ENCODE data around the gene TBRG4.
A peak's percentile ranks its signal among the peaks of the same experiment; 100 is the strongest.

TBRG4 gene

DNA sequence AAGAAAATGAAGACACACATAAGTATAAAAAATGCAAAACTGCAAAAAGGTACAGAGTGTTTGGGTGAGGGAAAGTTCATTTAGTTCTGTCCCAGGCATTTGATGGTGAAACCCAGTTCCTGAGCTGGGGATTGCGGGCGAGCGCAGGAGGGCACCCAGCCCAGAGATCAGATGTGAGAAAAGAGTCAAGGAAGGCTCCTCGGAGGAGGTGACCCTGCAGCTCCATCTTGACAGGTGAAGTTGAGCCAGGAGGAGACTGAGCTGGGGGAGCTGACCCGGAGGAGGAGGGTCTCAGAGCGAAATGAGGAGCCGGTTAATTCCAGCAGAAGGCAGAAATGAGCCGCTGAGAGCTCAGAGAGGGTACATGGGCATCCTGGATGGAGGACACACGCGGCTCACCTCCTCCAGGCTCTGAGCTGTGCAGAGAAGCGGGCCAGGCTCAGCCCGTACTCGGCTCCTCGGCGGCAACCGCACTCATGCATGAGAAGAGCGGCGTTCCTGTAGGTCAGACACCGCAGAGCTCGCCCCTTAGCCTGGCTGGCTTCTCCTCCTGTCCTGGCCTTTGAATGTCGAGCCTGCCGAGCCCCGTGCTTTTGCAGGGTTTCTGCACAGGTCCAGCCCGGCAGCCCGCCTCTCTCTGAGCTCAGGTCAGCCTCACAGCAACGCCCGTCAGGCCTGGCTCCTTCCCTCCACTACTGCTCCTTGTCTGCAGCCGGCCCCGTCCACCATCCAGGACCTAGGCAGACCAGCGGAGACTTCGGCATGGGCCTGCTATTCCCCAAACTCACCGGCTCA lies 36.6 kb upstream of the TBRG4 start:
- DNase-seq = no peak
- no peaks in the 10 kb centered on the region for H4K20me1 ChIP-seq (ENCODE audit: insufficient read depth, low read length)
- H3K4me2 ChIP-seq (ENCODE audit: insufficient read depth, low read length) = no peak overlapping the region
- H3K36me3 ChIP-seq (ENCODE audit: insufficient read depth, low read length) = no peaks in the 10 kb centered on the region
- H3K27me3 ChIP-seq (ENCODE audit: insufficient read depth, low read length, poor library complexity) = no peaks in the 10 kb centered on the region
- H3K4me1 ChIP-seq (ENCODE audit: insufficient read depth, low read length) = no peaks in the 10 kb centered on the region
- no peak overlapping the region for H3K27ac ChIP-seq (ENCODE audit: low read length)
- no peak for ATAC-seq (ENCODE audit: insufficient read depth, low read depth)
- H3K79me2 ChIP-seq (ENCODE audit: insufficient read depth, low read length) = no peaks in the 10 kb centered on the region
- H3K9me3 ChIP-seq (ENCODE audit: insufficient read depth, low read length, severe bottlenecking) = no peaks in the 10 kb centered on the region
- no peak overlapping the region for H3K9ac ChIP-seq (ENCODE audit: low read depth, low read length)
- no peak overlapping the region for H2AFZ ChIP-seq (ENCODE audit: low read depth, low read length)
- H3K4me3 ChIP-seq (ENCODE audit: low read depth in 1 of 2, low read length in 2 of 2) = no peak overlapping the region
- TF ChIP-seq EZH2 (IDR thresholded peaks at IDR 0.05; ENCODE audit: borderline replicate concordance, low read depth, low read length, severe bottlenecking) = no peak
- TF ChIP-seq, protein P1, sequence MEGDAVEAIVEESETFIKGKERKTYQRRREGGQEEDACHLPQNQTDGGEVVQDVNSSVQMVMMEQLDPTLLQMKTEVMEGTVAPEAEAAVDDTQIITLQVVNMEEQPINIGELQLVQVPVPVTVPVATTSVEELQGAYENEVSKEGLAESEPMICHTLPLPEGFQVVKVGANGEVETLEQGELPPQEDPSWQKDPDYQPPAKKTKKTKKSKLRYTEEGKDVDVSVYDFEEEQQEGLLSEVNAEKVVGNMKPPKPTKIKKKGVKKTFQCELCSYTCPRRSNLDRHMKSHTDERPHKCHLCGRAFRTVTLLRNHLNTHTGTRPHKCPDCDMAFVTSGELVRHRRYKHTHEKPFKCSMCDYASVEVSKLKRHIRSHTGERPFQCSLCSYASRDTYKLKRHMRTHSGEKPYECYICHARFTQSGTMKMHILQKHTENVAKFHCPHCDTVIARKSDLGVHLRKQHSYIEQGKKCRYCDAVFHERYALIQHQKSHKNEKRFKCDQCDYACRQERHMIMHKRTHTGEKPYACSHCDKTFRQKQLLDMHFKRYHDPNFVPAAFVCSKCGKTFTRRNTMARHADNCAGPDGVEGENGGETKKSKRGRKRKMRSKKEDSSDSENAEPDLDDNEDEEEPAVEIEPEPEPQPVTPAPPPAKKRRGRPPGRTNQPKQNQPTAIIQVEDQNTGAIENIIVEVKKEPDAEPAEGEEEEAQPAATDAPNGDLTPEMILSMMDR (IDR thresholded peaks at IDR 0.05; ENCODE audit: borderline replicate concordance, extremely low read depth, low read length, poor library complexity, severe bottlenecking) = no peak

DNA sequence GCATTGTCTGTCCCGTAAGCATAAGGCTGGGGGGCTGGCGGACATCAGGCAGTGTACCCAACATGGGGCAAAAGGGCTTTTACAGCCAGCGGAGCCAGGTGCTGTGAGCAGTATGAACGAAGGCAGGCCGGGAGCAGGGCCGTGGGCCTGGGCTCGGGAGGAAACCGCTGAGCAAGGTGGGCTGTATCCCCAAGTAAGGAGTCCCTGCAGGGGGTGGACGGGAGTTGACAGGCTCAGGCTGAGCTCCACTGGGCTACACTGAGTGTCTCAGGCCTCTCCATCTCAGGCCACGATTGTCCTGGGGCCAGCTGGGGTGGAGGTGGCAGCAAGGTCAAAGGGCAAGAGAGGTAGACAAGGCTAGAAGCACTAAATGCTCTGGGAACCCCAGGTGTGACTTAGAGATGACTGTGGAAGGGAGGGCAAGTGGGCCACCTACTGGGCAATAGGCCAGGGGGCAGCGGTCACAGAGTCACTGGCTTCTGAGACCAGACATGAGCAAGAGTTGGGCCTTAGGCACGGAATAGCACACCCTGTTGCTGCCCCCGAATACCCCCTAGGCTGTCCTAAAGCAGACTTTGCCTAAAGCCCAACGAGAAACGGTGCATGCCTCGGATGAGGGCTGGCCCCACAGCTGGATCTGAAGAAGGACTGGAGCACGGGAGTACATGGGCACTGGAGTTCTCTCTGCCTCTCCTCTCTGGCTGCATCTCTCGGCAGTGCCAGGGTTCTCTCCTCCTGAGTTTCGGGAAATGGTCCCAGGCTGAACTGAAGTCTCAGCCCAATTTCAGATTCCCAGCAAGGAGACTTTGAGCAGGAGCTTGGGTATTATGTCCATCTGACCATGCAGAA lies 35.3 kb upstream of the TBRG4 start:
- Histone ChIP-seq H3K79me2 (ENCODE audit: insufficient read depth, low read length) (no peaks in the 10 kb centered on the region), H3K27ac (ENCODE audit: low read length) (no peak overlapping the region), H3K9ac (ENCODE audit: low read depth, low read length) (no peak overlapping the region), H3K4me1 (ENCODE audit: insufficient read depth, low read length) (no peaks in the 10 kb centered on the region), H4K20me1 (ENCODE audit: insufficient read depth, low read length) (no peaks in the 10 kb centered on the region), H3K4me2 (ENCODE audit: insufficient read depth, low read length) (no peak overlapping the region), H2AFZ (ENCODE audit: low read depth, low read length) (no peak overlapping the region), H3K27me3 (ENCODE audit: insufficient read depth, low read length, poor library complexity) (no peaks in the 10 kb centered on the region), H3K9me3 (ENCODE audit: insufficient read depth, low read length, severe bottlenecking) (no peaks in the 10 kb centered on the region), H3K36me3 (ENCODE audit: insufficient read depth, low read length) (no peaks in the 10 kb centered on the region), H3K4me3 (ENCODE audit: low read depth in 1 of 2, low read length in 2 of 2) (no peak overlapping the region)
- no peak for TF ChIP-seq EZH2 (IDR thresholded peaks at IDR 0.05; ENCODE audit: borderline replicate concordance, low read depth, low read length, severe bottlenecking)
- TF ChIP-seq, protein P1 (IDR thresholded peaks at IDR 0.05; ENCODE audit: borderline replicate concordance, extremely low read depth, low read length, poor library complexity, severe bottlenecking) = peak; percentile 11
- no peak for ATAC-seq (ENCODE audit: insufficient read depth, low read depth)
- DNase-seq = no peak

DNA sequence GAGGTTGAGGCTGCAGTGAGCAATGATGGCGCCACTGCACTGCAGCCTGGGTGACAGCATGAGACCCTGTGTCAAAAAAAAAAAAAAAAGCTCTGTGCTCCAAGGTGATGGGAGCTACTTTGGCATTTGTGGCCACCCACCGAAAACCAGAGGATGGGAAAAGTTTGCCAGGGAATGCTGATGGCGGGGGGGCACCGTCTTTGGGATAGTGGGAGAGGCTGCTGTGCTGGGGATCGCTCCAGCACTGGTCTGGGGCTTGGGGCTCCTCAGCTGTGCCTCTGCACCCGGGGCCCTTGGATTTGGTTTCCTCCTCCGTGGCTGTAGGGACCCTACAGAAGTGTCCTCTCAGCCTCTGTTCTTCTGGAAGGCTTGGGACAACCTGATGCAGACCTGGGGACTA lies 34.4 kb upstream of the TBRG4 start:
- Histone ChIP-seq H3K4me3 (ENCODE audit: low read depth in 1 of 2, low read length in 2 of 2) (no peak overlapping the region), H3K27me3 (ENCODE audit: insufficient read depth, low read length, poor library complexity) (no peaks in the 10 kb centered on the region), H3K9ac (ENCODE audit: low read depth, low read length) (no peak overlapping the region), H4K20me1 (ENCODE audit: insufficient read depth, low read length) (no peaks in the 10 kb centered on the region), H3K4me1 (ENCODE audit: insufficient read depth, low read length) (no peaks in the 10 kb centered on the region), H3K79me2 (ENCODE audit: insufficient read depth, low read length) (no peaks in the 10 kb centered on the region), H3K9me3 (ENCODE audit: insufficient read depth, low read length, severe bottlenecking) (no peaks in the 10 kb centered on the region), H3K36me3 (ENCODE audit: insufficient read depth, low read length) (no peaks in the 10 kb centered on the region), H2AFZ (ENCODE audit: low read depth, low read length) (no peak overlapping the region), H3K27ac (ENCODE audit: low read length) (no peak overlapping the region), H3K4me2 (ENCODE audit: insufficient read depth, low read length) (no peak overlapping the region)
- DNase-seq (no peak), ATAC-seq (ENCODE audit: insufficient read depth, low read depth) (no peak)
- no peak for TF ChIP-seq EZH2 (IDR thresholded peaks at IDR 0.05; ENCODE audit: borderline replicate concordance, low read depth, low read length, severe bottlenecking)
- TF ChIP-seq, protein P1 (IDR thresholded peaks at IDR 0.05; ENCODE audit: borderline replicate concordance, extremely low read depth, low read length, poor library complexity, severe bottlenecking) = no peak
